GM18858 (cell line): Measurements from ENCODE around the gene MYL6B.

ENCODE experiments used
- ATAC-seq: cut with Tn5 transposase; IDR thresholded peaks from one replicate; pipeline ENCODE4 v1.9.1; 2021; ENCODE audit not compliant: unreplicated experiment

The MYL6B gene

DNA sequence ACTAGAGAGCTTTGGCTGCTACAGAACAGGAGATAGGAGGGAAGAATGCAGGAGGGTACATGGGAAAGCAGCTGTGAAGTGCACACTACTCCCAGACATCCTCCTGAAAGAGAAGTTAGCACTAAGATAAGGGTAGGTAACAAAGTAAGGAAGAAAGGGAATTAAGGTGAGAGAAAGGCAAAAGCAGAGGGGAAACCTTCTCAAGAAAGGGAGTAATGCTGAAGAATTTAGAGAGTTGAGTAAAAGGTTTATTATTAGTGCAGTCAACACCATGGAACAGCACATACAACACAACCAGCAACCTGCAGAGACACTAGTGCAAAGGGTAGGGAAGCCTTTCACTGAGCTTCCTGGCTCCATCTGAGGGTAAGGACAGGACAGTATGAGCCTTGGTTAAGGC lies 51.9 kb downstream of the MYL6B start:
- ATAC-seq: no peak

DNA sequence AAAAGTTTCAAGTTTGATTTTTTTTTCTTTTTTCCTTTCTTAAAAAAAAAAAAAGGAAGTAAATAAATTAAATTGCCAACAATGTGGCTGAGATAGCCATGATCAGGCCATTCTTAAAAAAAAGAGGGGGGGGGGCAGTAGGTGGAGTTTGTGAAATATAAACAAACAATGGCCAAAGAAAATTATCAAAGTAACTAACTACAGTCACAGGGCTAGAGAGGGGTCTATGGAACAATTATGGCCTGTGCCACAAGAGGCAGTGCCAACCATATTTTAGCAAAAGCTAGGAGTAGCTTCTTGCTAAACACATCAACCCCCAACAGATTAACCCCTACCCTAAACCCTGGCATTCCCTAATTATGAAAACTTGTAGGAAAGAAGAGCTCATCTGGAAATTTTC lies 53.1 kb downstream of the MYL6B start:
- no peak for ATAC-seq

DNA sequence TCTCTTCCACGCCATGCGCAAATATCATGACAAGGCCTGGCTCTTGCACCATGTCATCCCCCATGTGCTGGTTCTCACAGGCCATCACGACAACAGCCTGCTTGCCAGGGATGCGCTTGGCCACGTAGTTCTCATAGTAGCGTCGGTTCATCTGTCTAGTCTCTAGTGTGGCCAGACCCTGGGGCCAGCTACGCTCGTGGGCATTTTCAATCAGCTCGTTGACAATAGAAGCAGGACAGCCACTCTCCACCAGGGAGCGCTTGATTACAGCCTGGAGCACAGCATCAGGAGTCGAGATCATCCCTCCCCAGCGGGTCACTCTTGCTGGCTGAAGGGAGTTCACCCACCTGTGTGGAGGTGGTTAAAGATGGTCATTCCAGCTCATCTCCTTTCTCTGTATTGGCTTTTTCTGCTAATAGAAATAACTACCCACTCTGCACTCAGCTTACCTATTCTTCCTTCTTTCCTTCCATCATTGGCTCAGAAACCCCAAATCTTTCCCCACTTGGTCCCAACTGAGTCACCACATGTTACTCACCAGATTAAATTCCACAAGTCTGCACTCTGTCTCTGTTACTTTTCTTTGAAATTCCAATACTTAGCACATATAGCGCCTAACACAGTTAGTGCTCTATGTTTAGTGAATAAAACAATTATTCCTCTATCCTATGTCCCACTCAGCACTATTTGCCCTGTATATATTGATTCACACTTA lies 54.2 kb downstream of the MYL6B start:
- no peak for ATAC-seq
